NB4 (cell line): ENCODE measurements around the gene ZNF684.

ENCODE experiments used
- POLR2A ChIP-seq: IDR thresholded peaks from 2 replicates; pipeline ENCODE4 v1.6.1; 2011; ENCODE audit warnings: mild to moderate bottlenecking; ENCODE audit not compliant: insufficient read length; ENCODE audit errors: extremely low read depth
- TF ChIP-seq, protein P1 (sequence below): IDR thresholded peaks from one replicate; pipeline ENCODE4 v1.5.1; 2012; ENCODE audit warnings: low read depth, low read length

DNA sequence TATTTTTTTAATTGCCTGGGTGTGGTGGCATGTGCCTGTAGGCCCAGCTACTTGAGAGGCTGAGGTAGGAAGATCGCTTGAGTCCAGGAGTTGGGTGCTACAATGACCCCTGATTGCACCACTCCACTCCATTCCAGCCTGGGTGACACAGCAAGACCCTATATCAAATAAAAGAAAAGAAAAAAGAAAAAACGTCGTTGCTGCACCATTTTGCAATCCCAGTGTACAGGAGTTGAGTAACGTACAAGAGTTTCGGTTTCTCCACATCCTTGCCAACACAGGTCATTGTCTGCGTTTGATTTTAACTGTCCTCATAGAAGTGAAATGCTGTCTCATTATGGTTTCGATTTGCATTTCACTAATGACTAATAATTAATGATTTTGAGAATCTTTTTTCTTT lies 7.9 kb downstream of the ZNF684 start:
- TF ChIP-seq, protein P1, sequence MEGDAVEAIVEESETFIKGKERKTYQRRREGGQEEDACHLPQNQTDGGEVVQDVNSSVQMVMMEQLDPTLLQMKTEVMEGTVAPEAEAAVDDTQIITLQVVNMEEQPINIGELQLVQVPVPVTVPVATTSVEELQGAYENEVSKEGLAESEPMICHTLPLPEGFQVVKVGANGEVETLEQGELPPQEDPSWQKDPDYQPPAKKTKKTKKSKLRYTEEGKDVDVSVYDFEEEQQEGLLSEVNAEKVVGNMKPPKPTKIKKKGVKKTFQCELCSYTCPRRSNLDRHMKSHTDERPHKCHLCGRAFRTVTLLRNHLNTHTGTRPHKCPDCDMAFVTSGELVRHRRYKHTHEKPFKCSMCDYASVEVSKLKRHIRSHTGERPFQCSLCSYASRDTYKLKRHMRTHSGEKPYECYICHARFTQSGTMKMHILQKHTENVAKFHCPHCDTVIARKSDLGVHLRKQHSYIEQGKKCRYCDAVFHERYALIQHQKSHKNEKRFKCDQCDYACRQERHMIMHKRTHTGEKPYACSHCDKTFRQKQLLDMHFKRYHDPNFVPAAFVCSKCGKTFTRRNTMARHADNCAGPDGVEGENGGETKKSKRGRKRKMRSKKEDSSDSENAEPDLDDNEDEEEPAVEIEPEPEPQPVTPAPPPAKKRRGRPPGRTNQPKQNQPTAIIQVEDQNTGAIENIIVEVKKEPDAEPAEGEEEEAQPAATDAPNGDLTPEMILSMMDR: no peak
- no peak for TF ChIP-seq POLR2A
